HG03439 (cell line): Measurements from ENCODE around the gene PARN.
"Not testable (repeated sequence)": the region's sequence is repeated elsewhere in the genome, so short reads cannot be mapped to it uniquely, and the experiment has no call there.

Source experiments
- ATAC-seq: cut with Tn5 transposase; IDR thresholded peaks from one replicate; pipeline ENCODE4 v1.9.1; 2021; ENCODE audit warnings: mild to moderate bottlenecking, moderate library complexity; ENCODE audit not compliant: unreplicated experiment

Gene PARN

DNA sequence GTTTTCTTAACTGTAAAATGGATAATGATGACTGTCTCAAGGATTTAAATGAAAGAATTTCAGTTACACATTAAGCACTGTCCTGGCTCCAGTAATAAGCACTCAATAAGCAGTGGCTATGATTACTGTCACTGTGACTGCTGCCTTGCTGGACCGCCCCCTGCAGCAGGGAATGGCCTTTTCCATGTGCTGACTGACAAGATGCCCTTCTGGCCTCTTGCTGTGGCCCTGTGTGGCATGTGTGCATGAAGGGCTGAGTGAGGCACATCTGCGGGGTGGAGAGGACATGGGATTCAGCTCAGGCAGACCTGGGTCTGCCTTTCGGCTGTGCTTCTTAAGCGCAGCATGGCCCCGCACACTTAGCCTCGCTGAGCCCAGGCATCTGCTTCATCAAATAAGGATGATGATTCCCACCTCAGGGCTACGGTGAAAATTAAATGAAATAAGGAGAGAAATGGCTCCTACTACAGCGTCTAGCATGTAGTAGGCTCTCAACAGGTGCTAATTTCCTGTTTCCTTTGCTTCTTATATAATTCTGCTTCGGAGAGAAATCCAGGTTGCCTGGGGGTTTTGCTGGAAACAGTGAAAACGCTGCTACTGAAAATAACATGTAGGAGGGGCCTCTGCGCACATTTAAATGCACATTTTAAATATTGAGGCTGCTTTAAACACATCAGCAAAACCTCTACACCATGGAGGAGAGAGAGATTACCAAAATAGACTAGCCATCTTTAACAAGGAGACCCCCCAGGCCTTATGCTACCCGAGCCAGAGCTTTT, 183.9 kb downstream of the PARN start:
- no peak for ATAC-seq

DNA sequence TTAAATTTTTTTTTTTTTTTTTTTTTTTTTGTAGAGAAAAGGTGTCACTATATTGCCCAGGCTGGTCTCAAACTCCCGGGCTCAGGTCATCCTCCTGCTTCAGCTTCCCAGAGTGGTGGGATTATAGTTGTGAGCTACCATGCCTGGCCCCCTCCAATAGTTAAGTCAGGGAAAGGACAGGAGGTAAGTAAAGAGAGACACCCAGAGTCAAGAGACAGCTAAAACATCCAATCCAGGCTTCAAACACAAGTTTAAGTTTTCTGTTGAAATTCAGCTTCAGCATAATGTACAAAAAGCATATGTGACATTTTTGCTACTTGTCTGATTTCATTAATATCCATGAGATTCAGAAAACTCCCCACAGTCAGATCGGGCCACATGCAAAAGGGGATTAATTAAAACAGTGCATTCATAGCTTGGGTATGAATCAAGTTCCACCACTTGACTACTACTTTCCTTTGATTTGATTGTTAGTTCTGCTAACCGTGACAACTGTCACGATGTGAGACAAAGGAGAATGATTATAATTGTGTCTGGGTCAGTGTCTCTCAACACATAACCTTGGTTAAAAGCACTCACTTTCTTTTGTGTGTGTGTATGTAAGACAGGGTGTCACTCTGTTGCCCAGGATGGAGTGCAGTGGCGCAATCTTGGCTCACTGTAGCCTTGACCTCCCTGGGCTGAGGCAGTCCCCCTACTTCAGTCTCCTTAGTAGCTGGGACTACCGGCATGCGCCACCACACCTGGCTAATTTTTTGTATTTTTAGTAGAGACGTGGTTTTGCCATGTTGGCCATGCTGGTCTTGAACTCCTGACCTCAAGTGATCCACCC, 184.9 kb downstream of the PARN start:
- no peak for ATAC-seq

DNA sequence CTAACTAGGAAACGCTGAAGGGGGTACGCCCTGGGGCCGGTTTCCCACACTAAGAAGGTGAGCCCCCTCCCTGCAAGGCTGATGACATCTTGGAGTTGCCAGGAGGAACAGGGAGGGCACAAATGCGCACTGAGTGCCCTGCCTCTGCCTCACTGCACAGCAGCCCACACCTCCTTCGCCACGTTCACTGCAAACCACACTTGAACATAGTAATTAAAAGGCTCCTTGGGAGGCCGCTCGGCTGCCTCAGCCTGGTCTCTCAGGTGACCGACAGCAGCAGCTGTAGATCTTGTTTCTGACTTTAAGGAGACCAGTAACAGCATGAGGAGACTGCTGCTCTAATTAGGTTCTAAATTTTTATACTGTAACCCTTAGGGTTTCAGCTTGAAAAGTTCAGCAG, 188.5 kb downstream of the PARN start:
- not testable (repeated sequence) for ATAC-seq

DNA sequence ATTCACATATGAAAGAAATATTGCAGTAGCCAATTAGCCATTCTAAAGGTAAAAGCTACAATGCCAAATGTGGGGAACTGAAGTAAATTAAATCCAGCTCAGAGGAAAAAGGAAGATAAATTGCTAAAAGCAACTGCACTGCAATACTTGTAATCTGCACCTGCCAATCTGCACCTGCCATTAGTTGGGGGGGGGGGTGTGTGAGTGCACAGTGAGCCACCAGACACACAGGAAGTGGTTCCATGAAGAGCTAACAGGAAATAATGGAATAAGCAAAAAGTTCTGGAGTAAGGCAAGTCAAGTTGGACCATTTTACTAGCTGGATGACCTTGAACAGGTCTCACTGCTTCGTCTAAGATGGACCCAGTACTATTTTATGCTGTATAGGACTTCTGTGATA, 191.8 kb downstream of the PARN start:
- ATAC-seq = no peak

DNA sequence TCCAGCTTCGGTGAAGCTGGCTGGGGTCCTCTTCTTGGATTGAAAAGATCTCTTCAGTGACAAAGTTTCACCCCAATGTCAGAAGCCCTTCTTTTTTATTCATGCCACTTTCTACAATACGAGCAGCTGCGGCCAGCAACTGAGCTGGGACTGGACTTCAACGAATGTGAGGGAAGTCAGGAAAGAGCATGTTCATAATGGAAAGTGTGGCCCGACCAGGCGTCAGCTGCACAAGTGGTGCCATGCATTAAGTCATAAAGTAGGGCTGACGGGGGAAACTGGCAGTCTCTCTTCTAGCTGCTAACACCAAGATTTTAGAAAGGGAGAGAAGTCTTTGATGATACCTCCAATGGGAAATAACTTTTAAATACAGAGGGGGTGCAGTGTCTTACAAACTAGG, 192.6 kb downstream of the PARN start:
- ATAC-seq = no peak

DNA sequence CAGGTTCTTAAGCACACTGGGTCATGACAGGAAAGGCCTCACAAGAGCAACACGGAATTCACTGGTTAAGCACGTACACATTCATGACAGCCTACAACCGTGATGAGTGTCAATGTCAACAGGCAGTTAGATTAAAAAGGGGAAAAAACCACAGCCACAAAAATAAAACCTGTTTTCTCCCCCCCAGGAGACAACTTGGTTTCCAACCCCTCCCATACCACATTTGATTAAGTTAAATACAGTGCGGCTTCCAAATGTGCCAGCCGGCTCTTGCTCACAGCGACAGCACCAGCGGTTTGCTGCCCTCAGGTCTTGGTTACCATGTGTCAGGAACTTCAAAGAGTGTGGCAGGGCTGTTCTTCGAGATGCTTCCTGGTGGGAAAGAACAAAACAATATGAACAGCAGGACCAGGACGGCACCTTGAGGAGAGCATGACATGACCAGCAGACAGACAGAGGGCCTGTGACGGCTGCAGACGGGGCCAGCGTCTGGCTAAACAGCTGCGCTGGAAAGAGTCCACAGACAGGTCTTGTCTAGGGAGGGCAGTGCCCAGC, 193.6 kb downstream of the PARN start:
- no peak for ATAC-seq

DNA sequence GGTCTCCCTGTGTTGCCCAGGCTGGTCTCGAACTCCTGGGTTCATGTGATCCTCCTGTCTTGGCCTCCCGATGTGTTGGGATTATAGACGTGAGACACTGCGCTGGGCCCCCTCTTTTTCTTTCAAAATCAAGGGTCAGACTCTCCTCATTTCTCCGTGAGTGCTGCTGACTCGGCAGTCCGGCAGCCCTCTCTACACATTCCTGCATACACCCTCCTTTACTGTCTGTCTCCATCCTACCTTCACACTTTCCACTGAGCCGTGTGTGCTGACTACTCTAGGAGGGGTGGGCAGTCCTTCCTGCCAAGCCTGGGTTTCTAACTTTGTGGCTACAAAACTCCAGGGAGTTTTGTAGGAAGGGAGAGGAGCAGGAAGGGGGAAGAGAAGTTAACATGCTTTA, 195.2 kb downstream of the PARN start:
- ATAC-seq = no peak

DNA sequence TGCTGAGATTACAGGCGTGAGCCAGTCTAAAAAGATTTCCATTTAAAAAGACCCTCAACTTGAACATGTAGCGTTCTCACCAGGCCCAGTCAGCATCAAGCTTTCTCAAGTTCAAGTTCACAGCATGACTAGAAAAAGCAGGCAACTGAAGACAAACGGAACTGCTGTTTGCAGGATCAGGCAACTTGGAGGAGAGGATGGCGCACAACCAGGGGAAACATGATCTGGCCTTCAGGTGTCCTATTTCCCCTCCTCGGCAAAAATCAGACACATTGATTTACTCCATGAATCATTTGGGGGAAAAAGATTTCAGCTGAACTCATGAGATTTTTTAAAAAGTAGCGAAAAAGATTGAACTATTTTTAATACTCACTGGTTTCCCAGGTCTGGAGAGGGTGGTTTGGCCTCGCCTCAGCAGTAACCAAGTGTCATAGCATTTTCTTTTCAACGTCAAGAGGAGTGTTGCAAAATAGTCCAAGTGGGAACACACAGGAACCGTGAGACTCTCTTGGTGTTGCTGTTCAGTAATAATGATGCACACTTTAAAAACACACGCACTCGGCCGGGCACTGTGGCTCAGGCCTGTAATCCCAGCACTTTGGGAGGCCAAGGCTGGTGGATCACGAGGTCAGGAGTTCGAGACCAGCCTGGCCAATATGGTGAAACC, 201.0 kb downstream of the PARN start:
- ATAC-seq = not testable (repeated sequence)

DNA sequence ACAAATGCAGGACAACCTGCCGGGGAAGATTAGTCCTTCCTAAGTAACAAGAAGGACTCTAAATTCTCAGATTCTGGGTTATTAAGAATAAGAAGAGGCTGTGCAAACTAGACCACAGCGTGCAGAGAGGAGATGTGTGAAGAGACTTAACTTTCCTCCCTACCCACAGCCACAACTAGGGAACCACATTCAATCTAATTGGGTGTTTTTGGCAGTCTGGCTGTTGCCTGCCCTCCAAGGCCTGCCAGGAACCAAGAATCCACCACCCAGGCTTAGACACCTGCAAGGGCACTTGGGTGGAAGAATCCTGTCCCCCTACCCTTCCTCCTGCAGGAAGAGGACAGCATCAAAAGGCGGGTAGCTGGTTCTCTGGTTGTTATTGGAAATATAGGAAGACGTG, 202.0 kb downstream of the PARN start:
- no peak for ATAC-seq

DNA sequence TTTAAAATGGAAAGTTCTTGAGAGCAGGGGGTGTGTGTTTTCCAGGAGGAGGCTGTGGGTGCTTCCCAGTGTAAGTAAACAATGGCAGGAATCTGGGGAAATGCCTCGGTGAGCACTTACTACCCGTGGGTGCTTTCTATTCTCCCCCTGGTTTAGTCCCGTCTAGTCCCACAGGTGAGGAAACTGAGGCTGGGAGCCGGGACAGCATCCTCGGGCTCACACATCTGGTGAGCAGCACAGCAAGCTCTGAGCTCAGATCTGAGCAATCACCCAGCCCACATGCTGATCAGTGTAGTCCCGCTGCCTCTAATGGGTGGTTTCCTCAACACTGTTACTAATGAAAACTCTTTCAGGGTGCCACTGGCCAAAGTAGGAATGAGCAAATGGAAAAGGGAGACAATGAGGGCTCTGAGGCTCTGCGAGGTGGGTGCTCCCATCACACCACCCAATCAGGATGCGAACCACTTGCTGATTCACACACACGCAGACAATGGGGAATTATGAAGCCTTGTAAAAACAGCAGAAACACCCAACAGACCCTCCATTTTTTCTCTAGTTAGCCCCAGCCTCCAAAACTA, 202.6 kb downstream of the PARN start:
- no peak for ATAC-seq

DNA sequence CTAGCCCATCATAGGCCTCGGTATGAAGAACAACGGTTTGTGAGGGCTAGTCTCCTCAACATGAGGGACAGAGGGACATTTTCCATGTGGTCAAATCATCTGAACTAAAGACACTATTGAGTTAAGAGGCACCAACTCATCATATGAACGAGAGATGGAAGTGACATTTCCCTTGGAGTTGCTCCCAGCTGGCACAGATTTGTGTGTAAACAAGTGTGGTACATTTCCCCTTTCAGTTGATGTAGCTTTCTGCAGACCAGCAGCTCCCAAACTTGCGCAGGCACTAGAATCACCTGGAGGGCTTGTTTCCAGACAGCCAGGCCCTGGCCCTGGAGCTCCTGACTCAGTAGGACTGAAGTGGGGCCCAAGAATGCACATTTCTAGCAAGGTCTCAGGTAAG, 205.5 kb downstream of the PARN start:
- no peak for ATAC-seq

DNA sequence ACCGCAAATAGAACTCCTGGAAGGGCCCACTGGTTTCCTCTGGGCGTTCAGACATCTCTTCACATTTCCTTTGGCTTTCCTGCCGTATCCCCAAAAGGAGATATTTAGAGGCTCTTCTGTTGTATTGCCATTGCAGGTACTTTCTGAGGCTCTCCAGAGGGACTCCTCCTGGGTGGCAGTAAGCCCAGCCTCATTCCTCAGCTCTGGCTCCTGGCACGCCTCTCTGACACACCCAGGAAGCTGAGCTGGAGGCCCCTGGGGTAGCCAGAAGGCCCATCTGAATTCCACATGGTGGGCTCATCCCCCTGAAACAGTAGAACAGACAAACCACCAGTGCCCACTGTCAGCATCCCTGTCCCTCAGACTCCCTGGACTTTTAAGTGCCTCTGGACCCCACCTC, 206.7 kb downstream of the PARN start:
- no peak for ATAC-seq

DNA sequence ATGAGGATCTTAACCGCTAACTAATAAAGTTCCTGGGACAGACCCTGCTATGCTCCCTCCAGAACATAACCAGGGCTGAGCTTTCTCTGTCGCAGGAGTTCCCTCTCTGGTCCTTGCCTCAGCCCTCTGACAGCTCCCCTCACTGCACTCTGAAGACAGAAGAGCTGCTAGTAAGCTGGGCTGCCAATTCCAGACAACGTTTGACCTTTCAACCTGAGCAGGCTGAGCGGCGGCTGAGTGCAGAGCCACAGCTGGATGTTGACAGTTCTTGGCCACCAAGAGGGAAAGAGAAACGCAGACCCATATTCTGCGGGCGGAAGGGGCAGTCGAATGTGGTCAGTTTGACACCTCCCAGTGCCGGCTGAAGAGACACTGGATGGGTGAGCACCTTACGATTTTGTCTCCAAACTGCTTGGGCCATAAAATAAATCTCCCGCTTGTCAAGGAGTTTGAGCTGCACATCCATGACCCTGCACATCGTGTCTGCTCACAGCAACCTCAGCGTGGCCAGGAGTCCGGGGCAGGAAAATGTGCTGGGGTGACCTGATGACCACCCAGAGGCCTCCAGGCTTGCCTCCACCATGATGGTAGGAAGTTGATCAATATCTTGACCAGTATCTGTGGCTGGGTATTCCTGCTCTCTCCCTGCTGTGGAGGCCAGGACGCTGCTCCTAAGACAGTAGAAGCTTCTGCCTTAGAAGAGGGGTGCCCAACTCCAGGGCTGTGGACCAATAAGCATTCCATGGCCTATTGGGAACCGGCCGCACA, 209.2 kb downstream of the PARN start:
- no peak for ATAC-seq

DNA sequence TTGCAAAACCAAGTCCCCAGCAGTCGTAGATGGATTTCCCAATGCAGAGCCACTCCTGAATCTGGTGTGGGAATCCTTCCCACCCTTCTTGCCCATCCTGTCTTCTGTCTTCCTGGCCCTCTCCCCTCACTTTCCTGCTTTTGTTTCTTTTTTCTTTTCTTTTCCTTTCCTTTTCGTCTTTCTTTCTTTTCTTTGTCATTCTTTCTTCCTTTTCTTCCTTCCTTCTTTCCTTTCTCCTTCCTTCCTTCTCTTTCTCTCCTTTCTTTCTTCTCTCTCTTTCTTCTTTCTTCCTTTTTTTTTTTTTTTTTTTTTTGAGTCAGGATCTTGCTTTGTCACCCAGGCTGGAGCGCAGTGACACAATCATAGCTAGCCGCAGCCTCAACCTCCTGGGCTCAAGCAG, 209.8 kb downstream of the PARN start:
- ATAC-seq = not testable (repeated sequence)

DNA sequence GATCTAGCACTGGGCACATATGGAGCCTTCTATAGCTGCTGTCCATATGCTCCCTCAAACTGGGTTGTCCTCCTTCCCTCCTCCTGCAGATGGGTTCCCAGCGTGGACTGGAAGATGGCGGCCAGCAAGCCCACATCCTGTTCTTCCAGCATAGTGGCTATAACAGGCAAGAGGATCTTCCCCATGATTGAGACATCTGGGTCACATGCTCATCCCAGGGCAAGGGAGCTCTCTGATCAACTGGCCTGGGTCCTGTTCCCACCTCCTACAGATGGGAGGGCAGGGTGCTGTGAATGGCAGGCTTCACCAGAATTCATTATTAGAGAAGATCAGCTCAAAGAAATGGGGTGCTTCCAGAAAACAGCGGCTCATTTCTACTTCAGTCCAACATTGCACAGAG, 210.2 kb downstream of the PARN start:
- ATAC-seq = no peak

DNA sequence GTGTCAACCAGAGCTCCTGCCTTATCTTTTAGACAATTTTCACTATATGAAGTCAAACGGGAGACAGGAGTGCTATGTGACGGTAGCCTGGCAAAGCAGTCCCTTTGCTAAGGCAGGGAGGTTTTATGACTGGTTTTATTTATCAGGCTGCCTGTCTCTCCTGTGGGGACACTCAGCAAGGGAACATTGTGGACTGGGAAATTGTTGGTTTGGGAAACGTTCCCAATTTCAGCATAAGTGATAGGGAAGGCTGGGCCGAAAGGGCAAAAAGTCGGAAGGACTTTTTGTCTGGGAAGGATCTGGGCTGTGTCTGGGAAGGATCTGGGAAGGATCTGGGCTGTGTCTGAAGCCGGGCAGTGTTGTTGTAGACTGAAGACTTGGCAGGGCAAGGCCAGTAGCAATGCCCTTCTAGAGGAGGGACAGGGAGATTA, 211.2 kb downstream of the PARN start:
- ATAC-seq = no peak

DNA sequence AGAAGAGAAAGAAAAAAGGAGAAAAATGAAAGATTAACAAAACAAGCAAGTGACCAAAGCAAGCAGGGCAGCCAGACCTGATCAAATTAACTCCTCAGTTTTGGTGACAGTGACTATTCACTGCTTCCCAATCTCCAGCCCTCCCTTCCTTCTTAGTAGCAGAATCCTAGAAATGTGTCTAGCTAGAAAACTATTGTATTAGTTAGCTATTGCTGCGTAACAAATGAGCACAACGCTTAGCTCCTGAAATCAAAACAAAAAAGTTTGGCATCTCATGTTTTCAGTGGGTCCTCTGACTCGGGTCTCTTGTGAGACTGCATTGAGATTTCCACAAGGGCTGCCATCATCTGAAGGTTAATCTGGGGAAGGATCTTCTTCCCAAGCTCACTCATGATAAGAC, 213.9 kb downstream of the PARN start:
- no peak for ATAC-seq

DNA sequence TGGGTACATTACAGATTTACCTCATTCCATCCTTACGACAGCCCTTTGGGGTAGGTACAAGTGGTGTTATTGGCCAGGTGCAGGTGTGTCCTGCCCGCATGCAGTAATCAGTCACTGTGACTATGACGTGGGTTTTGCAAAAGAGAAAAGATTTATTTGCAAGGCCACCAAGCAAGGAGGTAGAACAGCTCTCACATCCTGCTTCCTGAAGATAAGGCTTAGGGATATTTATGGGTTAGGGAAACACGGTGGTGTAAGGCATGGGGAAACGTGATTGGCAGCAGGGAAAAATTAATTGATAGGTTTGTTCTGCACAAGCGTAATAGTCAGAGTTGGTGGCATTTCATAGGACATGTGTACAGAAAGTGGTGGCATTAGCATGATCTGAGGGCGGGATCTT, 214.8 kb downstream of the PARN start:
- ATAC-seq = no peak

DNA sequence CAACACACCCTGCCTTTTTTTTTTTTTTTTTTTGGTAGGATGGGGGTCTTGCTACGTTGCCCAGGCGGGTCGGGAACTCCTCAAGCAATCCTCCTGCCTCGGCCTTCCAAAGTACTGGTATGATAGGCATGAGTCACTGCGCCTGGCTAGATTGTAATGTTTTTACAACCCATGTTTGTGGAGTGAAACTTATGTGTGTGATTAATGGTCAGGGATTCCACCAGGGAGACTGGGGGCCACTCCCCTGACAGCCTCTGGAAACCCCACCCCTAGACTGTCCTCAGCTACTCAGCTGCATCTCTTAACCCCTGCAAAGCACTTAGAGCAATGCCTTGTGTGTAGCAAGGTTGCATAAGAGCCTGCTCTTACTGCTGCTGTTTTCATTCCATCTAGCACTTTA, 220.5 kb downstream of the PARN start:
- no peak for ATAC-seq

DNA sequence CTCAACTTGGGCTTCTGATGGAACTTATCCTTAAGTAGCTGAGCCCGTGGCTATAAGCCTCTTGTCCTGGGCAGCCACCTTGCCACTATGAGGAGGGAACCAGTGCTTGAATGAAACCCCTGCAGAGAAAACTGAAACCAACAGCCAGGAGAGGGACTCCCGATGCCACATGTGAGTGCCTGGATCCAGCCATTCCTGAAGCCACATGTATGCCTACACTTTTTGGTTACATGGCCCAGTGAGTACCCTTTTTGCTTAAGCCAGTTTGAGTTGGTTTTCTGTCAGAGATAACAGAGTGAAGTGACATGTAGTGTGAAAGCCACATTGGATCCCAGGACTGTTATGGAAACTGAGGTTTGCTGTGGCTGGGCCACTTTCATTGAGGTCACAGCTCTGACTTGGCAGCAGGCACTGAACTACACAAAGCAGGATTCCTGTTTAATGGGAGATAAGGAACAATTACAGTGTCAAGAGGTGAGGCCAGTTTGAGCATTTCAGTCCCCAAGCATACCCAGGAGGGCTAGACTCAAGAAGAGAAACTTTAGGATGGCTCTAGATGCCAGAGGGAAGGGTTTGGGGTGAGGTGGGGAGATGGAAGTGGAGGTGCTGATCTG, 222.2 kb downstream of the PARN start:
- ATAC-seq = no peak
